Measurements from ENCODE around the gene DPP7.

Gene DPP7

DNA sequence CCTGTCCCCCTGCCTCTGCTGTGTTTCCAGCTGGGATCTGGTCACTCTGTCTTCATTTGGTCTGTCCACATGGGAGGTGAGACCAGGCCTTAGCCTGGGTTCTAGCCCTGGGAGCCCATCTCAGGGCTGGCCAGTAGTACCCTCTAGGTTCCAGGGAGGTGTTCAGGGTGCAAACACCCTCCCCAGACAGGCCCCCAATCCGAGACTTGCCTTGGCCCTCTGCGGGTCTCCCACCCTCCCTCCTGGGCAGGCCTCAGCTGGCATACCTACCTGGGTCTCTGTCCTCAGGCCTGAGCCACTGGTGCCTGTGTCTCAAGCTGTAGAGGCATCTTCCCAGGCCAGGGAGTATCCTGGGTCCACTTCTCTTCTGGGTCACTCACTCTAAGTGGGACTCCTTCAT is 43.3 kb downstream of the DPP7 start:
- peaks cover 17% of the 10 kb centered on the region for H3K4me1 ChIP-seq (ENCODE audit: control insufficient read depth, insufficient read depth, low read length)
- peaks cover 6% of the 10 kb centered on the region for H3K27me3 ChIP-seq (ENCODE audit: control insufficient read depth, insufficient read depth, low read length)
- no peaks in the 10 kb centered on the region for H3K36me3 ChIP-seq (ENCODE audit: control insufficient read depth, insufficient read depth, low read length)
- H3K4me3 ChIP-seq (ENCODE audit: low read depth, low read length): peak overlapping the region; percentile 77; the same call in 1 of the 2 replicates
- no peaks in the 10 kb centered on the region for H3K9me3 ChIP-seq (ENCODE audit: control insufficient read depth, insufficient read depth, low read length)
- H3K9ac ChIP-seq (ENCODE audit: low read depth, low read length): no peak overlapping the region
- H3K27ac ChIP-seq (ENCODE audit: low read depth, low read length): no peak overlapping the region

DNA sequence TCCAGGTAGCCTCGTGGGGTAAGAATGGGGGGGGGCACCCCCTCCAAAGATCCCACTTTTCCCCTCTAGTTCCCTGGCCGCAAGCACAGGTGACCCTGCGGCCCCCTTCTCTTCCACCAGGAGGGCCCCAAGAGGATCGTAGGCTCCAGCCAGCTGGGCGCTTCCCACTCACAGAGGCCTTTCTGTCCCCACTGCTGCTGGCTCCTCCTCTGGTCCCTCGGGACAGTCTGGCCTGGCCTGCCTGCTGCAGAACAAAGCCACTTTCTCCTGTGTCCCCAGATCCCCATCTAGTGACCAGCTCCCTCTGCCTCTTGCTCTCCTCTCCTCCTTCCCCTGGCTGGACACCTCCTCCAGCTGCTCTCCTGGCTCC is 43.6 kb downstream of the DPP7 start:
- H3K36me3 ChIP-seq (ENCODE audit: control insufficient read depth, insufficient read depth, low read length): peaks cover 2% of the 10 kb centered on the region; the same call in 1 of the 2 replicates
- peak overlapping the region; percentile 26; the same call in 1 of the 2 replicates for H3K9ac ChIP-seq (ENCODE audit: low read depth, low read length)
- peaks cover 6% of the 10 kb centered on the region for H3K27me3 ChIP-seq (ENCODE audit: control insufficient read depth, insufficient read depth, low read length)
- no peak overlapping the region for H3K27ac ChIP-seq (ENCODE audit: low read depth, low read length)
- H3K4me1 ChIP-seq (ENCODE audit: control insufficient read depth, insufficient read depth, low read length): peaks cover 17% of the 10 kb centered on the region
- no peaks in the 10 kb centered on the region for H3K9me3 ChIP-seq (ENCODE audit: control insufficient read depth, insufficient read depth, low read length)
- H3K4me3 ChIP-seq (ENCODE audit: low read depth, low read length): peak overlapping the region; percentile 77; the same call in 1 of the 2 replicates

DNA sequence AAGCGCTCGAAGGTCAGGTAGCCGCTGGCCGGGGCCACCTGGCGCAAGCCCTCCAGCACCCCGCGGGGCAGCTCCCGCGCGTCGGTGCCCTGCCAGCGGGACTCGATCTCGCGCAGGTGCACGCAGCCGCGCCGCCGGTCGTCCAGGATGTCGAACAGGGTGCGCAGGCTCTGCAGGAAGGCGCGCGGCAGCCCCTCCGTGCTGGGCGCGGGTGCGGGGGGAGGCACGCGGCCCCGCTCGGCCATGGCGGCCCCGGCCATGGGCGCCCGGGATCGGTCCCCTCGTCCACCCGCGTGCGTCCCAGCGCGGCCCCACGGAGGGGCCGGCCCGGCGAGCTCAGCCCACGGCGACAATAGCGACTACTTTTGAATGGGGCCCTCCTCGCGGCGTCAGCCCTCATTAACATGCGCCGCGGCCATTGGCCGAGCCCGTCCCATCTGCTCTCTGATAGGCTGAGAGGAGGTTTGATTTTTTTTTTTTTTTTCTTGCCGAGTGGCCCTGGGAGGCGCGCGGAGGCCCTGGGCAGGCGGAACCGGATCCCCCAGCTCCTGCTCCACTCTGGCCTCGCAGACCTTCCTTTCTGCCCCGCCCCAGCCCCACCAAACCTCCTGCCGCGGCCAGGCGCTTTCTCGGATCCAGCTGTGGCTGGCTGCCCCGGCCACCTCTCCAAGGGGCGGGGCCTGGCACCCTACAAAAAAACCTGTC is 44.2 kb downstream of the DPP7 start, which contains the start of gene SAPCD2:
SAPCD2 (minus strand) TSS at position 357 of the 705 bp plus-strand sequence; CDS start at position 260, 97 bp downstream.
- H3K27me3 ChIP-seq (ENCODE audit: control insufficient read depth, insufficient read depth, low read length): peaks cover 6% of the 10 kb centered on the region
- peak within 1 kb of the TSS; percentile 77 for H3K4me3 ChIP-seq (ENCODE audit: low read depth, low read length)
- peaks cover 15% of the 10 kb centered on the region for H3K4me1 ChIP-seq (ENCODE audit: control insufficient read depth, insufficient read depth, low read length)
- no peaks in the 10 kb centered on the region for H3K9me3 ChIP-seq (ENCODE audit: control insufficient read depth, insufficient read depth, low read length)
- H3K36me3 ChIP-seq (ENCODE audit: control insufficient read depth, insufficient read depth, low read length): peaks cover 8% of the 10 kb centered on the region; the same call in 1 of the 2 replicates
- H3K9ac ChIP-seq (ENCODE audit: low read depth, low read length): peak within 1 kb of the TSS; percentile 53; the same call in 1 of the 2 replicates
- no peak within 1 kb of the TSS for H3K27ac ChIP-seq (ENCODE audit: low read depth, low read length)

DNA sequence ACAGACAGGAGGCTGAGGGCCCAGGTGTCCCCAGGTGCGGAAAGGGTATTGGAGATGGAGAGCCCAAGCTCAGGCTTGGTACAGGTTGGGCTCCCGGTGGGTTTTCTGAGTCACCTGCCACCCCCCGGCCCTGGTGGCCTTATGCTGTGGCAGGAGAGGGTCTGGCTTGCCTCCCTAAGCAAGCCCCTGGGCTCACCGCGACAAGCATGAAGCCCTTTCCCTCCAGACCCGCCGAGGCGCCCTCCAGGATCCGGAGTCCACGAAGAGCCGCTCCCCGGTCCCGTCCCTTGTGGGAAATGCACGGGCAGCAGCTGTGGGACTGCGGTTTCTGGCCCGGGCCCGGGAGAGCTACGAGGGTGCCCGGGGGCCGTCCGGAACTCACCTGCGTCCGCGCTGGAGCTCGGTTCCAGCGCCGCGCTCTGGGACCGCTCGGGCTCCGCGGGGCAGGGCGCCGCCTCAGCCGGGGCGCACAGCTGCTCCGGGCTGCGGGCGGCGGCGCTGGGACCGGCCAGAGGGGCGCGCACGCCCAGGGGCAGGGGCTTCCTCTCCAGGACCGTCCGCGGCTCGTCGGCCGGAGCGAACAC is 44.9 kb downstream of the DPP7 start:
- no peaks in the 10 kb centered on the region for H3K9me3 ChIP-seq (ENCODE audit: control insufficient read depth, insufficient read depth, low read length)
- peaks cover 6% of the 10 kb centered on the region for H3K27me3 ChIP-seq (ENCODE audit: control insufficient read depth, insufficient read depth, low read length)
- H3K27ac ChIP-seq (ENCODE audit: low read depth, low read length): no peak overlapping the region
- H3K9ac ChIP-seq (ENCODE audit: low read depth, low read length): no peak overlapping the region
- peak overlapping the region; percentile 77 for H3K4me3 ChIP-seq (ENCODE audit: low read depth, low read length)
- H3K36me3 ChIP-seq (ENCODE audit: control insufficient read depth, insufficient read depth, low read length): peaks cover 9% of the 10 kb centered on the region; the same call in 1 of the 2 replicates
- H3K4me1 ChIP-seq (ENCODE audit: control insufficient read depth, insufficient read depth, low read length): peaks cover 9% of the 10 kb centered on the region; the same call in 1 of the 2 replicates

DNA sequence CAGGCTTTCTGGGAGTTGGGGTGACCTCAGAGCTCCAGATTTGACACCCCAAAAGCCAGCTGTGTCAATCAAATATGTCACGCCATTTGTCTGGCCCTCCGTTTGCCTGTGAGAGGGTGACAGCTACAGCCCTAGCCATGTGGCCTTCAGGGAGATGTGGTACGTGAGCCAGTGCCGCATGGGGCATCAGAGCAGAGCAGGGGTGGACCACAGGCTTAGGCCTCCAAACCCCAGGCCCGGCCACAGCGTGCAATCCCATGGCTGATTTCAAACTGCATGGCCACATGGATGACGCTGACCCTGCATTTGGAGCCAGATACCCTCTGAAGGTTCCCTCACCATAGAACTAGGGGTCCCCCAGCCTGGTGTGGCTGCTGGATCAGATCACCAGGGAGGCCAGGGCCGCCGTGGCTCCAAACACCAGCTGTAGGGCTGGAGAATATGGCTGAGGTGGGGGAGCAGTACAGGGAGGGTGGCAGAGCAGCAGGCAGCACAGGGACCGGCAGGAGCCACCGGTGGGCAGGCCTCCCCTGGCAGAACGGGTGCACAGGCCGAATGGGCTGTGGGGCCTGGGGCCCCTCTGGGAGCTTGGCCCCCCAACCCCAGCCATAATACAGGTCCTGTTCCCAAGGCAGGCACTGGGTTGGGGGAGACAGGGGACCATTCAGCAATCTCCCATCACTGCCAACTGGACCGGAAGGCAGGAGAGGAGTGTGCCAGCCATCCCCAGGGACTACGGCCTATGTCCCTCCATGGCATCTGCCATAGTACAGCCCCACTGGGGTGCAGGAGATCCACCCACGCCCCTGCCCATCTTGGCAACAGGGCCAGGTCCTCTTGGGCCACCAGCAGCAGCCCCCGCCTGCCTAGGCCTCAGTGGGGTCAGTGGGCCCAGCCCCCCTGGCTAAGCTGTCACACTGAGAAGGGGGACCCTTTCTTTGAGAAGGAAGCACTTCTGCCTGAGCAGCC is 45.7 kb downstream of the DPP7 start:
- Histone ChIP-seq H3K9ac (ENCODE audit: low read depth, low read length) (no peak overlapping the region), H3K4me3 (ENCODE audit: low read depth, low read length) (peak overlapping the region; percentile 77), H3K27me3 (ENCODE audit: control insufficient read depth, insufficient read depth, low read length) (peaks cover 6% of the 10 kb centered on the region), H3K27ac (ENCODE audit: low read depth, low read length) (no peak overlapping the region), H3K9me3 (ENCODE audit: control insufficient read depth, insufficient read depth, low read length) (no peaks in the 10 kb centered on the region), H3K4me1 (ENCODE audit: control insufficient read depth, insufficient read depth, low read length) (peaks cover 9% of the 10 kb centered on the region; the same call in 1 of the 2 replicates), H3K36me3 (ENCODE audit: control insufficient read depth, insufficient read depth, low read length) (peaks cover 9% of the 10 kb centered on the region; the same call in 1 of the 2 replicates)

DNA sequence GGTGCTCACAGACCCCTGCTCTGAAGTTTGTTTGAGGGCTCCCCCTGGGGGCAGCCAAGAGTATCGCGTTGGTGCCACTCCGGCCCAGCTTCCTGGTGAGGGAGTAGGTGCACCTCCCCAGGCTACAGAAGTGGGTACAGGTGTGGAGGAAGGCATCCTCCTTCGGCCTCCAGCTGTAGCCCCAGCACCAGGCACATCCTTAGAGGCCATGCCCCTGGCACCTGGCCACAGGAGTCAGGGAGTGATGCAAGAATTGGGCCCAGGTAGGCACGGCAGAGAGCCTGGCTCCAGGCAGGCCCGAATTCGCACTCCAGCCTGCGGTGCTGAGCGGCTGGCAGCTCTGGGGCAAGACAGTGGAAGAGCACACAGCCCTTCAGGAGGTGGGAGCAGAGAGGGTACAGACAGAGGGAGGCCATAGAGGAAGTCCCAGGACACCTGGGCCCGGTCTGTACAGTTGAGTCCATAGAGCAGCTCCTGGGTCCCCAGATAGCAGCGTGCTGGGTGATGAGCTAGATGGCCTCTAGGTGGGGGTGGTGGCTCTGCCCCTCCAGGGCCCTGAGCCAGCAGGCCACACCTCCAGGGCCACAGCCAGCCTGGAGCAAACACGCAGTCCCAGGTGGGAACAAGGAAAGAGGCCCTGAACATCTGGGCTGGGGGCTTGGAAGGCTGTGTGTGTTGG is 46.5 kb downstream of the DPP7 start:
- Histone ChIP-seq H3K9me3 (ENCODE audit: control insufficient read depth, insufficient read depth, low read length) (no peaks in the 10 kb centered on the region), H3K4me1 (ENCODE audit: control insufficient read depth, insufficient read depth, low read length) (peaks cover 9% of the 10 kb centered on the region; the same call in 1 of the 2 replicates), H3K36me3 (ENCODE audit: control insufficient read depth, insufficient read depth, low read length) (peaks cover 9% of the 10 kb centered on the region; the same call in 1 of the 2 replicates), H3K27ac (ENCODE audit: low read depth, low read length) (no peak overlapping the region), H3K9ac (ENCODE audit: low read depth, low read length) (no peak overlapping the region), H3K27me3 (ENCODE audit: control insufficient read depth, insufficient read depth, low read length) (peaks cover 6% of the 10 kb centered on the region), H3K4me3 (ENCODE audit: low read depth, low read length) (no peak overlapping the region)

DNA sequence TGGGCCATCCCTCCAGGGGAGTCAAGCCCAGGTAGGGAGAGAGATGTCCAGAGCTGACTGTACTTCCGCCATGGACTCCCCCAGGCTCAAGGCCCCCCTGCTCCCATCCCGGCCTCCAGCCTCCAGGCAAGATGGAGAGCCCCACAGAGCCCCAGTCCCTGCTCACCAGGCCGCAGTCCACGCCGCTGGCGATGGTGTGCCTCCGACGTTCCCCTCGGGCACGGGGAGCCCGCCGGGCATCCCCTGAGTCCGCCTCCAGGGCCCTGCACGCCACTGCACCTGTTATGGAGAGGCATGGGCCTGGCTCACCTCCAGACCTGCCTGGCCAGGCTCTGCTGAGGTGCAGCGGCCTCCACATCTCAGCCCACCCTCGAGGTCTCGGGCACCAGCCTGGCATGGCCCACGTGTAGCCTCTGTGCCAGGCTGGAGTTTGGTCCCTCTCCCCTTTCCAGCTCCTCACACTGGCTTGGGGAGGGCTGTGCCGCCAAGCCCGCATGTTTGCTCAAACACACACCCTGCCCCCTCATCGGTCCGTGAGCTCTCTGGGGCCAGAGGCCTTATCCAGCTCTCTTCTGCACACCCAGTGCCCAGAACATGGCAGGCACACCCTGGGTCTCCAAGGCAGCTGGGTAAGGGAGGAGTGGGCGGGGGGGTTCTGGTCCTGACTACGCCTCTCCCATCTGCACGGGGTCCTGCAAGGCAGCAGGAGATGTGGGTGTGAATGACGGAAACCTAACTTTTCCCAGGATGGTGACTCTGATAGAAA is 48.3 kb downstream of the DPP7 start:
- no peak overlapping the region for H3K9ac ChIP-seq (ENCODE audit: low read depth, low read length)
- peaks cover 9% of the 10 kb centered on the region; the same call in 1 of the 2 replicates for H3K36me3 ChIP-seq (ENCODE audit: control insufficient read depth, insufficient read depth, low read length)
- peaks cover 9% of the 10 kb centered on the region; the same call in 1 of the 2 replicates for H3K4me1 ChIP-seq (ENCODE audit: control insufficient read depth, insufficient read depth, low read length)
- H3K9me3 ChIP-seq (ENCODE audit: control insufficient read depth, insufficient read depth, low read length): no peaks in the 10 kb centered on the region
- no peak overlapping the region for H3K4me3 ChIP-seq (ENCODE audit: low read depth, low read length)
- peaks cover 6% of the 10 kb centered on the region for H3K27me3 ChIP-seq (ENCODE audit: control insufficient read depth, insufficient read depth, low read length)
- H3K27ac ChIP-seq (ENCODE audit: low read depth, low read length): no peak overlapping the region

DNA sequence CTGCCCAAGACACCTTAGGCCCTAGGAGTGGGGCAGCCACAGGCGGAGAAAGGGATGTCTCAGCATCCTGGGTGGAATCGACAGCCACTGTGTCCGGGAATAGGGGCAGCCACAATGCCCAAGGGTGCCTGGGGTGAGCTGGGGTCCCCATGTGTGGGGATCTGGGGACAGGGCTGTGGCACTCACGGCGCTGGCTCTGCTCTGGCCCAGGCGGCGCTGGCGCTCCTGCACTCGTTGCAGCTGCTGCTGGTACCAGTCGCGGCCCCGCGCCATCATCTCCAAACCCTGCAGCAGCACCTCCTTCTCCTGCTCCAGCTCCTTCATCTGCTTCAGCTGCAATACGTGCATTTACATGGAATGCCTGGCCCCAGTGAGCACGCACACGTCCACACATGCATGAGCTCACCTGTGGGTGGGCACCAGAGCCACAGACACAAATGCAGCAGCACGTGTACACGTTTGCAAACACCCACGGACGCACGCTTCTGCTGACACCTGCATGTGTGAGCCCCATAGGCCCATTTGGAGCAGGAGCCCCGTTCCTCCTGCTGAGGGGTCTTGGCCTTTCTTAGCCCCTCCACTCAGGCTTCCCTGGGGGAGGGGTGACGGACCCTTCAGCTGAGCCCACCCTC is 49.1 kb downstream of the DPP7 start:
- H3K9ac ChIP-seq (ENCODE audit: low read depth, low read length): no peak overlapping the region
- peaks cover 4% of the 10 kb centered on the region; the same call in 1 of the 2 replicates for H3K4me1 ChIP-seq (ENCODE audit: control insufficient read depth, insufficient read depth, low read length)
- H3K4me3 ChIP-seq (ENCODE audit: low read depth, low read length): no peak overlapping the region
- H3K9me3 ChIP-seq (ENCODE audit: control insufficient read depth, insufficient read depth, low read length): no peaks in the 10 kb centered on the region
- peaks cover 9% of the 10 kb centered on the region; the same call in 1 of the 2 replicates for H3K36me3 ChIP-seq (ENCODE audit: control insufficient read depth, insufficient read depth, low read length)
- H3K27me3 ChIP-seq (ENCODE audit: control insufficient read depth, insufficient read depth, low read length): peaks cover 6% of the 10 kb centered on the region
- no peak overlapping the region for H3K27ac ChIP-seq (ENCODE audit: low read depth, low read length)

DNA sequence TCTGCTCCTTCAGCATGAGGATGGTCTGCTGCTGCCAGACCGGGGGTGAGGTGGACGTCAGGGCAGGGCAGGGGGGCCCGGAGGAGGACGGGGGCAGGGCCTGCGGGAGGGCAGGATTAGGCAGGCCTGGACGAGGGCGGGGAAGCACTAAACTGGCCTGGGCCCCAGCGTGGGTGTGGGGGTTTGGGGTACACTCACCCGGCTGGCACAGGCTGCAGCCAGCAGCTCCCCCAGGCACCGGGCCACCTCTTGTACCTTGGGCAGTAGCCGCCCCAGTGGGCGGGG is 49.7 kb downstream of the DPP7 start:
- H3K4me1 ChIP-seq (ENCODE audit: control insufficient read depth, insufficient read depth, low read length): peaks cover 4% of the 10 kb centered on the region; the same call in 1 of the 2 replicates
- H3K9me3 ChIP-seq (ENCODE audit: control insufficient read depth, insufficient read depth, low read length): no peaks in the 10 kb centered on the region
- no peak overlapping the region for H3K27ac ChIP-seq (ENCODE audit: low read depth, low read length)
- peaks cover 9% of the 10 kb centered on the region; the same call in 1 of the 2 replicates for H3K36me3 ChIP-seq (ENCODE audit: control insufficient read depth, insufficient read depth, low read length)
- H3K9ac ChIP-seq (ENCODE audit: low read depth, low read length): no peak overlapping the region
- no peak overlapping the region for H3K4me3 ChIP-seq (ENCODE audit: low read depth, low read length)
- H3K27me3 ChIP-seq (ENCODE audit: control insufficient read depth, insufficient read depth, low read length): peaks cover 6% of the 10 kb centered on the region

Measured in HUES48 (cell line).